Measurements from ENCODE around the gene JKAMP.

DNA sequence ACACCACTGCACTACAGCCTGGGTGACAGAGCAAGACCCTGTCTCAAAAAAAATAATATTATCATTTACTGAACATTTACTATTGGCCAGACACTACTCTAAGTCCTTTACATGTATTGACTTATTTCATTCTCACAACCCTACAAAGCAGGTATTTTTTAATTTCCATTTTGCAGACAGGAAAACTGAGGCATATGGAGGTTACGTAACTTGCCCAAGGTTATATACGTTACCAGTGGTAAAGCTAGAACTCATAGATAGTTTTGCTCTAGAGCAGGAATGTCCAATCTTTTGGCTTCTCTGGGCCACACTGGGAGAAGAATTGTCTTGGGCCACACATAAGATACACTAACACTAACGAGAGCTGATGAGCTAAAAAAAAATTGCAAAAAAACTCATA is 5.8 kb upstream of the JKAMP start:
- TF ChIP-seq, protein P1, sequence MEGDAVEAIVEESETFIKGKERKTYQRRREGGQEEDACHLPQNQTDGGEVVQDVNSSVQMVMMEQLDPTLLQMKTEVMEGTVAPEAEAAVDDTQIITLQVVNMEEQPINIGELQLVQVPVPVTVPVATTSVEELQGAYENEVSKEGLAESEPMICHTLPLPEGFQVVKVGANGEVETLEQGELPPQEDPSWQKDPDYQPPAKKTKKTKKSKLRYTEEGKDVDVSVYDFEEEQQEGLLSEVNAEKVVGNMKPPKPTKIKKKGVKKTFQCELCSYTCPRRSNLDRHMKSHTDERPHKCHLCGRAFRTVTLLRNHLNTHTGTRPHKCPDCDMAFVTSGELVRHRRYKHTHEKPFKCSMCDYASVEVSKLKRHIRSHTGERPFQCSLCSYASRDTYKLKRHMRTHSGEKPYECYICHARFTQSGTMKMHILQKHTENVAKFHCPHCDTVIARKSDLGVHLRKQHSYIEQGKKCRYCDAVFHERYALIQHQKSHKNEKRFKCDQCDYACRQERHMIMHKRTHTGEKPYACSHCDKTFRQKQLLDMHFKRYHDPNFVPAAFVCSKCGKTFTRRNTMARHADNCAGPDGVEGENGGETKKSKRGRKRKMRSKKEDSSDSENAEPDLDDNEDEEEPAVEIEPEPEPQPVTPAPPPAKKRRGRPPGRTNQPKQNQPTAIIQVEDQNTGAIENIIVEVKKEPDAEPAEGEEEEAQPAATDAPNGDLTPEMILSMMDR (IDR thresholded peaks at IDR 0.05) = no peak
- no peak for TF ChIP-seq POLR2A (IDR thresholded peaks at IDR 0.05)
